ENCODE data around the gene PLPP1.

PLPP1 gene

DNA sequence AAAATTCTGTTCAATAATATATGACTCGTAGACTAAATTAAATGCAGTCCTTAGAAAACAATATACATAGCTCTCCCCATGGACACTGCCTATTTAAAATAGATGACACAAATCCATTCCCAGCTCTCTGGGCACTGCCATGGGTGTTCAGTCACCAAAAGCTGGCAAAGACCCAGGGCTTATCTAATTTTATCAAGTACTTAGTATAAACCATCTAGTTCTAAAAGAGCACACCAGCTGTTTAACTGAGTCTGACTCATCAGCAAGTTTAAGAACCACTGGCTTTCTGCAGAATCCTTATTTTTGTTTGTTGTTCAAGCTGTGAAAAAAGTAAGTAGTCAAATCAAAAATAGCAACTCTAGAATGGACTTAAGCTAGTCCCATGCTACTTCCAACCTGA is 107.6 kb downstream of the PLPP1 start:
- H3K36me3 ChIP-seq (ENCODE audit: control insufficient read depth, insufficient read depth, low read length): peaks cover 87% of the 10 kb centered on the region

DNA sequence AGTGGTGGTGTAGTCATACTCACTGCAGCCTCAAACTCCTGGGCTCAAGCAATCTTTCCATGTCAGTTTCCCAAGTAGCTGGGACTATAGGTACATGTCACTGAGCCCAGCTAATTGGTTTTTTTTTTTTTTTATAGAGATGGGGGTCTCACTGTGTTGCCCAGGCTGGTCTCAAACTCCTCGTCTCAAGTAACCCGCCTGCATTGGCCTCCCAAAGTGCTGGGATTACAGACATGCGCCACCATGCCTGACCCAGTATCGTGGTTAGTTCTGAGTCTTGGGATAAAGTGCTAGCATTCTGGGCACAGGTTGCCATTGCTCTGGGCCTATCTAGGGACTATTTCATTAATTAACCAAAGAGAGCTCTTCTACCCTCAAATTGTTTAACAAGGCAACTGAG is 108.3 kb downstream of the PLPP1 start:
- Histone ChIP-seq H3K36me3 (ENCODE audit: control insufficient read depth, insufficient read depth, low read length) (peaks cover 86% of the 10 kb centered on the region), H3K9ac (ENCODE audit: low read length) (no peak overlapping the region), H3K4me1 (ENCODE audit: control insufficient read depth, insufficient read depth, low read length) (no peaks in the 10 kb centered on the region), H3K27me3 (ENCODE audit: control insufficient read depth, insufficient read depth, low read length) (no peaks in the 10 kb centered on the region), H3K4me3 (ENCODE audit: low read depth, low read length) (no peak overlapping the region), H3K27ac (ENCODE audit: low read depth, low read length) (no peak overlapping the region), H3K9me3 (ENCODE audit: control insufficient read depth, insufficient read depth, low read depth, low read length) (peaks cover 8% of the 10 kb centered on the region; the same call in 1 of the 2 replicates)

More for the DNA sequence above, 107.6 kb downstream of the PLPP1 start:
- Histone ChIP-seq H3K27ac (ENCODE audit: low read depth, low read length) (no peak overlapping the region), H3K4me1 (ENCODE audit: control insufficient read depth, insufficient read depth, low read length) (no peaks in the 10 kb centered on the region), H3K9ac (ENCODE audit: low read length) (no peak overlapping the region), H3K27me3 (ENCODE audit: control insufficient read depth, insufficient read depth, low read length) (no peaks in the 10 kb centered on the region), H3K9me3 (ENCODE audit: control insufficient read depth, insufficient read depth, low read depth, low read length) (peaks cover 13% of the 10 kb centered on the region; the same call in 1 of the 2 replicates), H3K4me3 (ENCODE audit: low read depth, low read length) (no peak overlapping the region)

- H3K9me3 ChIP-seq (ENCODE audit: control insufficient read depth, insufficient read depth, low read depth, low read length): no peaks in the 10 kb centered on the region
- H3K4me3 ChIP-seq (ENCODE audit: low read depth, low read length): no peak overlapping the region
- peaks cover 4% of the 10 kb centered on the region; the same call in 1 of the 2 replicates for H3K4me1 ChIP-seq (ENCODE audit: control insufficient read depth, insufficient read depth, low read length)
- H3K36me3 ChIP-seq (ENCODE audit: control insufficient read depth, insufficient read depth, low read length): peaks cover 76% of the 10 kb centered on the region
- no peak overlapping the region for H3K9ac ChIP-seq (ENCODE audit: low read length)
- no peaks in the 10 kb centered on the region for H3K27me3 ChIP-seq (ENCODE audit: control insufficient read depth, insufficient read depth, low read length)
- no peak overlapping the region for H3K27ac ChIP-seq (ENCODE audit: low read depth, low read length)
Observed at GRCh38 chr5:55421074-55421529, 113.7 kb downstream of the PLPP1 start.

GRCh38 chr5:55418994-55419968 is 115.5 kb downstream of the PLPP1 start:
- Histone ChIP-seq H3K36me3 (ENCODE audit: control insufficient read depth, insufficient read depth, low read length) (peaks cover 67% of the 10 kb centered on the region), H3K4me1 (ENCODE audit: control insufficient read depth, insufficient read depth, low read length) (peaks cover 4% of the 10 kb centered on the region; the same call in 1 of the 2 replicates), H3K27ac (ENCODE audit: low read depth, low read length) (no peak overlapping the region)

DNA sequence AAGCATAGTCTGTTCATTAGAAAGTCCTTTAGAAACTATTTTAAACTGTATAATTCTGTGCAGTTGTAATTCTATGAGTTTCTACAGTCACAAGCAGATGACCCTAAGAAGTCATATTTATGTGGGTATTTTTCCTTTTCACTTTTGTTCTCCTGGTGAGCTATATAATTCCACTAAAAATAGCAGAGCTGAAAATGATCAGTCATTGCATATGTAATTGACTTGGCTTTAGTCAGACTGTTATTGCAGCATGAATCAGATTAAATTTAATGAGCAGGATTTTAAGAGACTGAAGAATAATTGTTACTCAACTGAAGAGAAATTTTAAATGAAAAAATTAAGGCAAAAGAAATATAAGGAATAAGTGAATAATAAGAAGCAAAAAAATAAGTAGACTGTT is 118.5 kb downstream of the PLPP1 start:
- Histone ChIP-seq H3K4me1 (ENCODE audit: control insufficient read depth, insufficient read depth, low read length) (peaks cover 4% of the 10 kb centered on the region; the same call in 1 of the 2 replicates), H3K9ac (ENCODE audit: low read length) (no peak overlapping the region), H3K36me3 (ENCODE audit: control insufficient read depth, insufficient read depth, low read length) (peaks cover 61% of the 10 kb centered on the region), H3K4me3 (ENCODE audit: low read depth, low read length) (no peak overlapping the region), H3K27ac (ENCODE audit: low read depth, low read length) (no peak overlapping the region), H3K9me3 (ENCODE audit: control insufficient read depth, insufficient read depth, low read depth, low read length) (no peaks in the 10 kb centered on the region), H3K27me3 (ENCODE audit: control insufficient read depth, insufficient read depth, low read length) (no peaks in the 10 kb centered on the region)

More at GRCh38 chr5:55418994-55419968, 115.5 kb downstream of the PLPP1 start:
- H3K9me3 ChIP-seq (ENCODE audit: control insufficient read depth, insufficient read depth, low read depth, low read length): no peaks in the 10 kb centered on the region
- H3K9ac ChIP-seq (ENCODE audit: low read length): no peak overlapping the region
- H3K4me3 ChIP-seq (ENCODE audit: low read depth, low read length): no peak overlapping the region
- no peaks in the 10 kb centered on the region for H3K27me3 ChIP-seq (ENCODE audit: control insufficient read depth, insufficient read depth, low read length)

GRCh38 chr5:55415071-55415470 is 119.7 kb downstream of the PLPP1 start:
- Histone ChIP-seq H3K9ac (ENCODE audit: low read length) (no peak overlapping the region), H3K9me3 (ENCODE audit: control insufficient read depth, insufficient read depth, low read depth, low read length) (no peaks in the 10 kb centered on the region), H3K27ac (ENCODE audit: low read depth, low read length) (no peak overlapping the region), H3K36me3 (ENCODE audit: control insufficient read depth, insufficient read depth, low read length) (peaks cover 63% of the 10 kb centered on the region), H3K4me3 (ENCODE audit: low read depth, low read length) (no peak overlapping the region), H3K4me1 (ENCODE audit: control insufficient read depth, insufficient read depth, low read length) (peaks cover 4% of the 10 kb centered on the region; the same call in 1 of the 2 replicates), H3K27me3 (ENCODE audit: control insufficient read depth, insufficient read depth, low read length) (no peaks in the 10 kb centered on the region)

DNA sequence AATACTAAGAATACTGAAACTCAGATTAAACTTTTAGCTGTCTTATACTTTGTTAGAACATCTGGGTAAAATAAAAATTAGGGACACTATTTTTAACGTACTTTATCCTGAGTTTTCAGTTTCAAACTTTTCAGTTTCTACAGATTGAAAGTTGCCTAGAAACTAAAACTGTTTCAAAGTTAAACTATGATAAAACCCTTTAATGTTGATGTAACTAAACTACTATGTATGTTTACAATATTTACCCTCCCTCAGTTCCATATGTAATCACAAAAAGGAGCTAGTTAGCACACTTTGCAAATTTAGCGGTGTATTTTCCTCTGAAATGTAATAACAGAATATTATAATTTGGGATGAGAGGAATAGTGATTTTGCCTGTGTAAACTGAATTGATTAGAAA is 121.1 kb downstream of the PLPP1 start:
- H3K9me3 ChIP-seq (ENCODE audit: control insufficient read depth, insufficient read depth, low read depth, low read length): no peaks in the 10 kb centered on the region
- no peaks in the 10 kb centered on the region for H3K4me1 ChIP-seq (ENCODE audit: control insufficient read depth, insufficient read depth, low read length)
- no peak overlapping the region for H3K4me3 ChIP-seq (ENCODE audit: low read depth, low read length)
- H3K36me3 ChIP-seq (ENCODE audit: control insufficient read depth, insufficient read depth, low read length): peaks cover 61% of the 10 kb centered on the region
- H3K27me3 ChIP-seq (ENCODE audit: control insufficient read depth, insufficient read depth, low read length): no peaks in the 10 kb centered on the region
- no peak overlapping the region for H3K9ac ChIP-seq (ENCODE audit: low read length)
- H3K27ac ChIP-seq (ENCODE audit: low read depth, low read length): no peak overlapping the region

GRCh38 chr5:55411876-55412275 is 122.9 kb downstream of the PLPP1 start:
- Histone ChIP-seq H3K27me3 (ENCODE audit: control insufficient read depth, insufficient read depth, low read length) (no peaks in the 10 kb centered on the region), H3K4me3 (ENCODE audit: low read depth, low read length) (no peak overlapping the region), H3K36me3 (ENCODE audit: control insufficient read depth, insufficient read depth, low read length) (peaks cover 60% of the 10 kb centered on the region), H3K4me1 (ENCODE audit: control insufficient read depth, insufficient read depth, low read length) (no peaks in the 10 kb centered on the region), H3K9me3 (ENCODE audit: control insufficient read depth, insufficient read depth, low read depth, low read length) (no peaks in the 10 kb centered on the region), H3K27ac (ENCODE audit: low read depth, low read length) (no peak overlapping the region), H3K9ac (ENCODE audit: low read length) (no peak overlapping the region)

GRCh38 chr5:55410845-55411244 is 123.9 kb downstream of the PLPP1 start:
- no peaks in the 10 kb centered on the region for H3K4me1 ChIP-seq (ENCODE audit: control insufficient read depth, insufficient read depth, low read length)
- no peak overlapping the region for H3K4me3 ChIP-seq (ENCODE audit: low read depth, low read length)
- no peak overlapping the region for H3K9ac ChIP-seq (ENCODE audit: low read length)
- H3K36me3 ChIP-seq (ENCODE audit: control insufficient read depth, insufficient read depth, low read length): peaks cover 59% of the 10 kb centered on the region
- H3K9me3 ChIP-seq (ENCODE audit: control insufficient read depth, insufficient read depth, low read depth, low read length): no peaks in the 10 kb centered on the region
- no peak overlapping the region for H3K27ac ChIP-seq (ENCODE audit: low read depth, low read length)
- H3K27me3 ChIP-seq (ENCODE audit: control insufficient read depth, insufficient read depth, low read length): no peaks in the 10 kb centered on the region

- Histone ChIP-seq H3K4me1 (ENCODE audit: control insufficient read depth, insufficient read depth, low read length) (no peaks in the 10 kb centered on the region), H3K4me3 (ENCODE audit: low read depth, low read length) (no peak overlapping the region), H3K9me3 (ENCODE audit: control insufficient read depth, insufficient read depth, low read depth, low read length) (no peaks in the 10 kb centered on the region), H3K27ac (ENCODE audit: low read depth, low read length) (no peak overlapping the region), H3K9ac (ENCODE audit: low read length) (no peak overlapping the region), H3K36me3 (ENCODE audit: control insufficient read depth, insufficient read depth, low read length) (peaks cover 61% of the 10 kb centered on the region), H3K27me3 (ENCODE audit: control insufficient read depth, insufficient read depth, low read length) (no peaks in the 10 kb centered on the region)
Observed at GRCh38 chr5:55409775-55410174, 125.0 kb downstream of the PLPP1 start.

- no peaks in the 10 kb centered on the region for H3K27me3 ChIP-seq (ENCODE audit: control insufficient read depth, insufficient read depth, low read length)
- H3K27ac ChIP-seq (ENCODE audit: low read depth, low read length): no peak overlapping the region
- H3K36me3 ChIP-seq (ENCODE audit: control insufficient read depth, insufficient read depth, low read length): peaks cover 58% of the 10 kb centered on the region
- no peak overlapping the region for H3K4me3 ChIP-seq (ENCODE audit: low read depth, low read length)
- H3K9me3 ChIP-seq (ENCODE audit: control insufficient read depth, insufficient read depth, low read depth, low read length): no peaks in the 10 kb centered on the region
- no peak overlapping the region for H3K9ac ChIP-seq (ENCODE audit: low read length)
- no peaks in the 10 kb centered on the region for H3K4me1 ChIP-seq (ENCODE audit: control insufficient read depth, insufficient read depth, low read length)
Observed at GRCh38 chr5:55407984-55408383, 126.8 kb downstream of the PLPP1 start.
